Psoas muscle (tissue), 8 donors: ENCODE results near the gene CEBPB. TPM values are rescaled to one million over a fixed set of nuclear protein-coding genes. Genes with fewer than 3 reads are reported as not detected.

ENCODE experiments used
- ATAC-seq, 4 donors: fragments of 200-7000 bp; cut with Tn5 transposase; one replicate each; pipeline ENCODE4 v1.9.1; 2020; ENCODE audit warnings: moderate library complexity in 3 of 4, mild to moderate bottlenecking in 2 of 4
- DNase-seq, 2 donors: peaks; one replicate each; pipeline ENCODE4 v3.0.0-alpha.2; 2020
- H3K27ac ChIP-seq: fragments of 200-600 bp; one replicate; pipeline ENCODE4 v1.8.0; 2022
- H3K27me3 ChIP-seq, 3 donors: fragments of 200-600 bp in 1 of 3; one replicate each; pipeline versions ENCODE4 v1.6.1 to v1.8.0; 2013 to 2022; ENCODE audit warnings: low read length in 2 of 3, mild to moderate bottlenecking in 2 of 3, moderate library complexity in 1 of 3; ENCODE audit not compliant: insufficient read depth in 3 of 3
- H3K36me3 ChIP-seq, 2 donors: fragments of 200-600 bp in 1 of 2; one replicate each; pipeline versions ENCODE4 v1.6.1 to v1.8.0; 2013 to 2022; ENCODE audit warnings: low read depth in 1 of 2, mild to moderate bottlenecking in 1 of 2, moderate library complexity in 1 of 2; ENCODE audit not compliant: insufficient read depth in 1 of 2
- H3K4me1 ChIP-seq: fragments of 200-600 bp; one replicate; pipeline ENCODE4 v1.8.0; 2022
- H3K4me3 ChIP-seq: fragments of 200-600 bp; one replicate; pipeline ENCODE4 v1.8.0; 2022; ENCODE audit warnings: mild to moderate bottlenecking
- H3K9me3 ChIP-seq: fragments of 200-600 bp; one replicate; pipeline ENCODE4 v1.8.0; 2022
- WGBS, 3 donors: extraction: QIAGEN DNeasy Blood & Tissue Kit; methylation state at CpG; one replicate each; pipeline versions ENCODE4 v1.1.6 to v1.1.7; 2013; 5-methylcytosine and 5-hydroxymethylcytosine counted together
- intact Hi-C, 2 donors: fragments of 100-400 bp; cut with DNase I; formaldehyde crosslinking; loops; one replicate each; pipeline versions ENCODE4 v1.11.0 to v1.14.2; 2022
- polyA plus RNA-seq, 3 donors: library from polyadenylated mRNA; stranded (reverse); fragments of 200-250 nt; gene quantifications; one replicate each; pipeline ENCODE4 v1.2.3, GENCODE V29; 2013
- total RNA-seq, 4 donors: library from RNA; stranded (reverse); fragmentation: NEBNext Ultra II Directional in 2 of 4; extraction: Animal tissue kit (Norgen Biotek cat#: 25700) in 2 of 4; gene quantifications; one replicate each; pipeline versions ENCODE4 v1.2.1 to v1.2.4, GENCODE V29; 2021 to 2023
- TF ChIP-seq, protein P1 (sequence below): fragments of 200-600 bp; IDR thresholded peaks from one replicate; pipeline ENCODE4 v1.8.0; 2022; ENCODE audit warnings: antibody characterized with exemption
- donor health status: healthy with polysubstance abuse.
- donor health status: DM: no; HTN: no; CAD: no; lungs with moderate emphysema.
- donor health status: Bipolar disorder and iron deficiency.
- donor health status: healthy.
- donor health status: DM: yes; HTN: yes; CAD: no.
- donor health status: DM: no; HTN: no; CAD: no.
- donor health status: DM: no; HTN: no; CAD: no.
- donor health status: DM: yes; HTN: yes; CAD: no.

The CEBPB gene
- total and polyA plus RNA-seq, 7 donors: 38.7 to 445 (median 144) TPM

- peaks cover 8% of the 10 kb centered on the region for H3K4me1 ChIP-seq
- H3K9me3 ChIP-seq: no peaks in the 10 kb centered on the region
- no peaks in the 10 kb centered on the region for H3K36me3 ChIP-seq
- intact Hi-C loops: no loop called here
- H3K27me3 ChIP-seq: no peaks in the 10 kb centered on the region
- no peak overlapping the region for H3K27ac ChIP-seq
- DNase-seq (no peak), ATAC-seq (no peak)
- WGBS, 3 donors: 88 to 90% (median 90%) methylated on average over 28 of the region's 28 CpGs
- TF ChIP-seq, protein P1, sequence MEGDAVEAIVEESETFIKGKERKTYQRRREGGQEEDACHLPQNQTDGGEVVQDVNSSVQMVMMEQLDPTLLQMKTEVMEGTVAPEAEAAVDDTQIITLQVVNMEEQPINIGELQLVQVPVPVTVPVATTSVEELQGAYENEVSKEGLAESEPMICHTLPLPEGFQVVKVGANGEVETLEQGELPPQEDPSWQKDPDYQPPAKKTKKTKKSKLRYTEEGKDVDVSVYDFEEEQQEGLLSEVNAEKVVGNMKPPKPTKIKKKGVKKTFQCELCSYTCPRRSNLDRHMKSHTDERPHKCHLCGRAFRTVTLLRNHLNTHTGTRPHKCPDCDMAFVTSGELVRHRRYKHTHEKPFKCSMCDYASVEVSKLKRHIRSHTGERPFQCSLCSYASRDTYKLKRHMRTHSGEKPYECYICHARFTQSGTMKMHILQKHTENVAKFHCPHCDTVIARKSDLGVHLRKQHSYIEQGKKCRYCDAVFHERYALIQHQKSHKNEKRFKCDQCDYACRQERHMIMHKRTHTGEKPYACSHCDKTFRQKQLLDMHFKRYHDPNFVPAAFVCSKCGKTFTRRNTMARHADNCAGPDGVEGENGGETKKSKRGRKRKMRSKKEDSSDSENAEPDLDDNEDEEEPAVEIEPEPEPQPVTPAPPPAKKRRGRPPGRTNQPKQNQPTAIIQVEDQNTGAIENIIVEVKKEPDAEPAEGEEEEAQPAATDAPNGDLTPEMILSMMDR: no peak
- no peak overlapping the region for H3K4me3 ChIP-seq
These were observed 32.7 kb downstream of the CEBPB start for GRCh38 chr20:50223039-50224005.

DNA sequence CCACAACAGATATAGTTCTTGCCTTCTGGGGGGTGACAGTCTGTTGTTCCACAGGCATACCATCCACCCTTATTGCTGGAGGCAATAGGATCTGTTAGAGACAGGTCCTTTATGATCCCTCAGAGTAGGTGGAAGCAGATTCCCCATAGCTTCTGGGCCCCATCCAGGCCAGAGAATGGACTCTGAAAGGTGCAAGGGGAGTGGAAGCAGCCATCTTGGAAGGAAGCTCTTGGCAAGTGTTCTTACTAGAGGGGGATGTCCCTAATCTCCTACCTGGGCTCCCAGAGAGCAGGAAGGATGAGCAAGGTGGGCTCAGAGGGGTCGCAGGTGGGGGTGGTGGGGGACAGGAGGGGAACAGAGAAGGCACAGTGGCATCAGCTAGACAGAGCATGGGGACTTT is 33.4 kb downstream of the CEBPB start:
- H3K27me3 ChIP-seq: no peaks in the 10 kb centered on the region
- peaks cover 8% of the 10 kb centered on the region for H3K4me1 ChIP-seq
- intact Hi-C loops: no loop called here
- 81 to 93% (median 90%) methylated on average over 1 of the region's 1 CpG for WGBS, 3 donors
- DNase-seq (no peak), ATAC-seq (no peak)
- no peak overlapping the region for H3K4me3 ChIP-seq
- no peaks in the 10 kb centered on the region for H3K9me3 ChIP-seq
- H3K36me3 ChIP-seq: no peaks in the 10 kb centered on the region
- TF ChIP-seq, protein P1: no peak
- peak overlapping the region; percentile 73 for H3K27ac ChIP-seq

DNA sequence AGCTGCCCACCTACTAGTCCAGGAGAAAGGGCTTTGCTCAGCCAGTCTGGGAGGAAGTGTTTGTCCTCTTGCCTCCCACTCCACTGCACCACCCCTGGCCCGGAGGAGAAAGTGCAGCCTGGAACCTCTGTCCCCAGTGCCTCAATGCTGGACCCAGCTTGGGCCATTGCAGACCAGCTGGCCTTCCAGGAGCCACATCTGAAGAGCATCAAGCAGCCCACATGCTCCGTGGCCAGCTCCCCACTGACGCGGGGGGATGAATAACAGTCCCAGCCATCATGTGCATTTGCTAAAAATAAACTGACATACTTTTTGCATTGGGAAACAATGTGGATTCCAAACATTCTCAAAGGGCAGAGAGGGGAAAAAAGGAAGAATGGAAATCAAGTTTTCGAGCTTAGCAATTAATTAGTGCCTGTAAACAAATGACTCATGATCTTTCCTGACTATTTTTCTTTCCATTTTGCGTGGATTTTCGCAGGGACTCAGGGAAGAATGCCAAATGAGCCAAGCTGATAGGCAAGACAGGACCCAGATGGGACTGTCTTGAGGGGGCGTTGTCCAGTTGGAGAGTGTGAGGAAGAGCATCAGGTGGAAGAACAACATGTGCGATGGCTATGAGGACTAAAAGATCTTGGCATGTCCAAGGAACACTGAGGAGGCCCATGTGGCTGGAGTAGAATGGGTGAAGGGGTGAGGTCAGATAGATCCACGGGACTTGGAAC is 34.1 kb downstream of the CEBPB start:
- Histone ChIP-seq H3K9me3 (no peaks in the 10 kb centered on the region), H3K36me3 (no peaks in the 10 kb centered on the region), H3K4me3 (no peak overlapping the region), H3K4me1 (peaks cover 8% of the 10 kb centered on the region), H3K27me3 (no peaks in the 10 kb centered on the region), H3K27ac (peak overlapping the region; percentile 73)
- TF ChIP-seq, protein P1: peak; percentile 14
- ATAC-seq (peak; percentile 87 to 91 (median 90)), DNase-seq (peak; percentile 86 to 90)
- 22 to 33% (median 25%) methylated on average over 10 of the region's 10 CpGs for WGBS, 3 donors
- intact Hi-C loops: no loop called here

DNA sequence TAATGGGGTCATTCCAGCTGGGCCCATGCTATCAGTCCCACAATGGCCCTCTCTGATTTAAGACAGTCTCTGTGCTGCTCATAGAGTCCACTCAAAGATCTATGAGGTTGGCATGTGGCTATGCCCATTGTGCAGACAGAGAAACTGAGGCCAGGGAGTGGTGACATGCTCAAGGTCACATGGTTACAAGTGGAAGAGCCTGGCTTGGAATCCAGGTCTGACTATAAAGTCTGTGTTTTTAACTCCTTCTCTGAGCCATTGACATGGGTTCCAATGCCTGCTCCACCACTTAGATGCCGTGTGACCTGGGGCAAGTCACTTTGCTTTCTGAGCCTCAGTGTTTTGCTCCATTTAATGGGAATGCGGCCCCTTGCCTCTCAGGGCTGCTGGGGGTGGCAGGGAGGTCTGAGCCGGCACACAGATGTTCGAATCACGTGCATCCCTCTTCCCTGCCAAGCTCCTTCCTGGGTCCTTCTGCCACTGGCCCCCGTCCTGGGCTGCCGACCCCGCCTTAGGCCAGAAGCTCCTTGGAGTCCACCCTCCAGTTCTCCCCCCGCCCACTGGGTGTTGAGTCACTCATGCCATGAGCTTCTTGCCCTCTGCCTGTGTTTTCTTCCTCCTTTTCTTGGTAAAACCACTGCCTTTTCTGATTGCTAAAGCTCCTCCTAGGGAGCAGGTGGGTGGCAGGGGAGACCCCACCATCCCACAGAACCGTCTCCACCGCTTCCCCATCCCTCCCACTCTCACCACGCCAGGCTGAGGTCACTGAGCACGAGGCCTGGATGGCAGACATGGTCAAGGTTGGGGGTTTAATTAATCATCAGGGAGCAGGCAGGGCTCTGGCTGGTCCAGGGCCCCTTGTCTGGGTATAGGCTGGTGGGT is 35.7 kb downstream of the CEBPB start:
- no peak overlapping the region for H3K27ac ChIP-seq
- peaks cover 8% of the 10 kb centered on the region for H3K4me1 ChIP-seq
- DNase-seq (peak in 1 of 2 donors; percentile 56), ATAC-seq (no peak)
- H3K27me3 ChIP-seq: no peaks in the 10 kb centered on the region
- no peak overlapping the region for H3K4me3 ChIP-seq
- no peaks in the 10 kb centered on the region for H3K9me3 ChIP-seq
- TF ChIP-seq, protein P1: no peak
- intact Hi-C loops: no loop called here
- H3K36me3 ChIP-seq: no peaks in the 10 kb centered on the region
- WGBS, 3 donors: 63 to 79% (median 73%) methylated on average over 13 of the region's 13 CpGs
